Measurements from ENCODE around the gene GMFB. TPM values are rescaled to one million over a fixed set of nuclear protein-coding genes. Genes with fewer than 3 reads are reported as not detected.

The GMFB gene
- polyA plus RNA-seq, 2 of the 4 experiments (the other 2 are of a cell fraction), result 45.5 to 66.7 TPM

- TF ChIP-seq ZC3H11A (IDR thresholded peaks at IDR 0.05) (no peak), CHD4 (IDR thresholded peaks at IDR 0.05; ENCODE audit: borderline replicate concordance) (no peak), TFCP2L1 (CRISPR knock-in tag; IDR thresholded peaks at IDR 0.05) (no peak), HOXA7 (CRISPR knock-in tag; IDR thresholded peaks at IDR 0.05) (no peak), REST (IDR thresholded peaks at IDR 0.05) (no peak), NR3C1 (IDR thresholded peaks at IDR 0.05) (no peak)
Observed at GRCh38 chr14:54465654-54466053, 23.1 kb downstream of the GMFB start (continued).

- TF ChIP-seq CTCF (IDR thresholded peaks at IDR 0.05) (no peak), CBX8 (IDR thresholded peaks at IDR 0.05) (no peak), RFX5 (IDR thresholded peaks at IDR 0.05) (no peak), KDM1A (IDR thresholded peaks at IDR 0.05; ENCODE audit: low read depth) (no peak), ATOH8 (CRISPR knock-in tag; IDR thresholded peaks at IDR 0.05; ENCODE audit: low read depth) (no peak), HES2 (IDR thresholded peaks at IDR 0.05) (no peak), KDM5A (IDR thresholded peaks at IDR 0.05) (no peak), EP300 (IDR thresholded peaks at IDR 0.05) (no peak), HDAC2 (IDR thresholded peaks at IDR 0.05) (no peak), SMC3 (IDR thresholded peaks at IDR 0.05) (no peak), RNF2 (IDR thresholded peaks at IDR 0.05; ENCODE audit: borderline replicate concordance, low read depth) (no peak), ZNF302 (CRISPR knock-in tag; IDR thresholded peaks at IDR 0.05) (no peak), CHD4 (IDR thresholded peaks at IDR 0.05; ENCODE audit: borderline replicate concordance) (no peak), HOXB13 (CRISPR knock-in tag; IDR thresholded peaks at IDR 0.05; ENCODE audit: low read depth) (no peak), ZSCAN20 (CRISPR knock-in tag; IDR thresholded peaks at IDR 0.05) (no peak), NPAS2 (CRISPR knock-in tag; IDR thresholded peaks at IDR 0.05; ENCODE audit: borderline replicate concordance) (no peak), TFCP2L1 (CRISPR knock-in tag; IDR thresholded peaks at IDR 0.05) (no peak)
- FAIRE-seq (no peak), ATAC-seq (no peak), DNase-seq (ENCODE audit: low read depth in 1 of 2, low spot score in 1 of 2) (no peak)
- Histone ChIP-seq H3K4me1 (no peaks in the 10 kb centered on the region), H3K4me2 (no peak overlapping the region), H3K9me3 (peaks cover 15% of the 10 kb centered on the region), H3K27ac (no peak overlapping the region), H3K4me3 (no peak overlapping the region)
- 39% methylated on average over 5 of the region's 5 CpGs for WGBS (ENCODE audit: missing lambda C conversion rate)
- POLR2A ChIA-PET, result no interaction called here
- CTCF ChIA-PET, result interaction anchor here (1.3 kb wide), 1 partner anchor 10 kb away, joined by 3 read pairs; no protein-coding TSS in a partner anchor
Observed at GRCh38 chr14:54462048-54462447, 26.7 kb downstream of the GMFB start.

Data from A549 (cell line).